B cell (primary cell): ENCODE data around the gene ATRNL1. TPM values are rescaled to one million over a fixed set of nuclear protein-coding genes. Genes with fewer than 3 reads are reported as not detected.

Experiments
- ATAC-seq: fragments of 200-7000 bp; cut with Tn5 transposase; one replicate; pipeline ENCODE4 v1.10.0; 2021; ENCODE audit warnings: low read depth, mild to moderate bottlenecking, moderate number of reproducible peaks, moderate library complexity
- CTCF ChIA-PET: fragments of 350-600 bp; sonication (Branson Sonifier 250); formaldehyde crosslinking; loops from one replicate; lab custom pipeline; 2021; ENCODE audit warnings: antibody characterized with exemption, inconsistent platforms; lab: Charles Lee
- POLR2A ChIA-PET: fragments of 350-600 bp; sonication (Branson Sonifier 250); formaldehyde crosslinking; loops from one replicate; lab custom pipeline; 2021; ENCODE audit warnings: antibody characterized with exemption; lab: Charles Lee
- DNase-seq: peaks from one replicate; pipeline ENCODE4 v3.0.0; 2013
- H2AFZ ChIP-seq: 2 replicates; pipeline ENCODE4 v1.6.1; 2012; ENCODE audit warnings: mild to moderate bottlenecking, low read depth, low read length; ENCODE audit not compliant: insufficient read depth, poor library complexity, severe bottlenecking
- H3K27ac ChIP-seq, 2 donors: 1 replicate in 1 of 2; 2 replicates in 1 of 2; pipeline ENCODE4 v1.5.1; 2012 to 2013; ENCODE audit warnings: low read length in 2 of 2, mild to moderate bottlenecking in 2 of 2, moderate library complexity in 1 of 2
- H3K27me3 ChIP-seq, 4 experiments: fragments of 200-600 bp in 1 of 4; sonication (generic) in 1 of 4; replicated peaks in 1 of 4; 1 replicate in 2 of 4; 2 replicates in 2 of 4; pipeline versions ENCODE4 v1.6.1 to v1.7.0; 2013 to 2016; ENCODE audit warnings: low read length in 3 of 4, mild to moderate bottlenecking in 2 of 4, mixed read lengths in 1 of 4, moderate library complexity in 1 of 4; ENCODE audit not compliant: insufficient read depth in 4 of 4, control insufficient read depth in 3 of 4; ENCODE audit errors: control extremely low read depth in 1 of 4
- H3K36me3 ChIP-seq, 2 experiments: replicated peaks in 1 of 2; 1 replicate in 1 of 2; 2 replicates in 1 of 2; pipeline versions ENCODE4 v1.6.1 to v1.7.1; 2013; ENCODE audit warnings: low read length in 1 of 2; ENCODE audit not compliant: insufficient read depth in 2 of 2, control insufficient read depth in 1 of 2; ENCODE audit errors: control extremely low read depth in 1 of 2, extremely low read depth in 1 of 2
- H3K4me1 ChIP-seq, 2 donors: fragments of 200-600 bp in 1 of 2; sonication (generic) in 1 of 2; 1 replicate in 1 of 2; 2 replicates in 1 of 2; pipeline versions ENCODE4 v1.5.1 to v1.6.1; 2013 to 2017; ENCODE audit warnings: low read length in 2 of 2; ENCODE audit not compliant: control insufficient read depth in 2 of 2, insufficient read depth in 2 of 2
- H3K4me2 ChIP-seq: replicated peaks from 2 replicates; pipeline ENCODE3; 2012; ENCODE audit warnings: mild to moderate bottlenecking, low read depth, low read length; ENCODE audit not compliant: poor library complexity, severe bottlenecking
- H3K4me3 ChIP-seq, 5 experiments: fragments of 200-600 bp in 1 of 5; sonication (generic) in 1 of 5; 1 replicate in 3 of 5; 2 replicates in 2 of 5; pipeline versions ENCODE4 v1.5.1 to v1.7.0; 2011 to 2016; ENCODE audit warnings: low read length in 4 of 5, mild to moderate bottlenecking in 4 of 5, low read depth in 2 of 5, control low read depth in 1 of 5, moderate library complexity in 1 of 5; ENCODE audit not compliant: insufficient read depth in 1 of 5; ENCODE audit errors: control extremely low read depth in 1 of 5, extremely low read depth in 1 of 5
- H3K79me2 ChIP-seq: fragments of 200-600 bp; sonication (generic); one replicate; pipeline ENCODE4 v1.6.0; 2016; ENCODE audit warnings: low read length; ENCODE audit not compliant: control insufficient read depth, insufficient read depth
- H3K9ac ChIP-seq: fragments of 200-600 bp; sonication (generic); 2 replicates; pipeline ENCODE4 v1.6.1; 2017; ENCODE audit warnings: mild to moderate bottlenecking, low read length, moderate library complexity
- H3K9me3 ChIP-seq, 3 donors: one replicate each; pipeline versions ENCODE4 v1.6.1 to v1.7.1; 2013; ENCODE audit warnings: low read length in 2 of 3; ENCODE audit not compliant: control insufficient read depth in 2 of 3, insufficient read depth in 1 of 3; ENCODE audit errors: control extremely low read depth in 1 of 3
- H4K20me1 ChIP-seq: 2 replicates; pipeline ENCODE4 v1.6.0; 2012; ENCODE audit warnings: mild to moderate bottlenecking, low read length; ENCODE audit not compliant: insufficient read depth, control insufficient read depth, poor library complexity, severe bottlenecking
- H3K27ac Mint-ChIP-seq: one replicate; pipeline ENCODE4 v1.8.0; 2021; ENCODE audit warnings: mixed read lengths
- H3K27me3 Mint-ChIP-seq: one replicate; pipeline ENCODE4 v1.8.0; 2021; ENCODE audit warnings: mixed read lengths
- H3K4me1 Mint-ChIP-seq: one replicate; pipeline ENCODE4 v1.8.0; 2021; ENCODE audit warnings: mixed read lengths
- H3K4me3 Mint-ChIP-seq: one replicate; pipeline ENCODE4 v1.8.0; 2021; ENCODE audit warnings: mixed read lengths
- H3K9me3 Mint-ChIP-seq: one replicate; pipeline ENCODE4 v1.8.0; 2022; ENCODE audit warnings: mixed read lengths; ENCODE audit not compliant: insufficient read depth
- CTCF ChIP-seq: fragments of 200-600 bp; IDR thresholded peaks from one replicate; pipeline ENCODE4 v1.8.0; 2022; ENCODE audit warnings: antibody characterized with exemption, mild to moderate bottlenecking
- EZH2 ChIP-seq: IDR thresholded peaks from 2 replicates; pipeline ENCODE4 v1.6.1; 2012; ENCODE audit warnings: borderline replicate concordance, low read depth, mild to moderate bottlenecking, moderate library complexity, low read length; ENCODE audit not compliant: insufficient read depth, poor library complexity, severe bottlenecking
- WGBS: methylation state at CpG from one replicate; pipeline ENCODE4 v1.1.5; 2013; ENCODE audit warnings: missing lambda C conversion rate; ENCODE audit not compliant: insufficient coverage; 5-methylcytosine and 5-hydroxymethylcytosine counted together
- intact Hi-C: fragments of 100-400 bp; cut with micrococcal nuclease; formaldehyde crosslinking; loops from one replicate; pipeline ENCODE4 v1.10.0; 2022
- polyA plus RNA-seq: library from polyadenylated mRNA; depleted of rRNA; stranded (reverse); fragments of >200 nt; gene quantifications from 2 replicates; pipeline ENCODE4 v1.2.3, GENCODE V29; 2012
- total RNA-seq, 2 donors: library from RNA; stranded (reverse); fragments of 120-200 nt in 1 of 2; gene quantifications; 1 replicate in 1 of 2; 2 replicates in 1 of 2; pipeline versions ENCODE4 v1.2.3 to v1.2.4, GENCODE V29; 2013 to 2022

The ATRNL1 gene
- total and polyA plus RNA-seq, 2 donors (not counting 1 experiment from before 2014, with no cell fraction given): 0.24 to 2.2 TPM

GRCh38 chr10:115998301-115998700 is 905.1 kb downstream of the ATRNL1 start:
- H3K9me3 Mint-ChIP-seq: no peaks in the 10 kb centered on the region
- no peak overlapping the region for H2AFZ ChIP-seq
- DNase-seq (no peak), ATAC-seq (no peak)
- H3K4me2 ChIP-seq: no peak overlapping the region
- no peaks in the 10 kb centered on the region for H3K27me3 ChIP-seq
- H3K79me2 ChIP-seq: no peaks in the 10 kb centered on the region
- no CpG with 5 or more reads among the region's 2 CpGs for WGBS
- ChIA-PET CTCF (no interaction called here), POLR2A (no interaction called here)
- no peaks in the 10 kb centered on the region for H3K27me3 Mint-ChIP-seq
- no peak overlapping the region for H3K27ac Mint-ChIP-seq
- H3K4me1 Mint-ChIP-seq: no peaks in the 10 kb centered on the region
- no peak overlapping the region for H3K4me3 Mint-ChIP-seq
- H4K20me1 ChIP-seq: no peaks in the 10 kb centered on the region
- no peak for TF ChIP-seq CTCF
- TF ChIP-seq EZH2: no peak
- intact Hi-C loops: no loop called here
- H3K36me3 ChIP-seq: no peaks in the 10 kb centered on the region
- H3K4me3 ChIP-seq: no peak overlapping the region
- no peaks in the 10 kb centered on the region for H3K4me1 ChIP-seq
- H3K27ac ChIP-seq: no peak overlapping the region
- no peaks in the 10 kb centered on the region for H3K9me3 ChIP-seq
- no peak overlapping the region for H3K9ac ChIP-seq

Other genes with a start within 250 kb of the ATRNL1 start
- gene TRUB1, start 155.2 kb upstream of the ATRNL1 start, total RNA-seq: 11.2 and 15.7 TPM in 2 replicates
- 6.5 and 6.8 TPM in 2 replicates for gene TRUB1, start 155.2 kb upstream of the ATRNL1 start, polyA plus RNA-seq